ENCODE measurements around the gene TMEM87A.

GRCh38 chr15:42315521-42315920 is 42.3 kb upstream of the TMEM87A start:
- no peak for TF ChIP-seq CTCF (IDR thresholded peaks at IDR 0.05; ENCODE audit: low read length)
- no peak for TF ChIP-seq EZH2 (optimal IDR thresholded peaks at IDR 0.05; ENCODE audit: low read depth, low read length)
- no peak for TF ChIP-seq EZH2phosphoT487 (IDR thresholded peaks at IDR 0.05; ENCODE audit: low read length)

Measured in MM.1S (cell line).